HG03520 (cell line): ENCODE measurements around the gene CTNND2.
"Not testable (repeated sequence)": the region's sequence is repeated elsewhere in the genome, so short reads cannot be mapped to it uniquely, and the experiment has no call there.

Experiments
- ATAC-seq: cut with Tn5 transposase; IDR thresholded peaks from one replicate; pipeline ENCODE4 v1.9.1; 2021; ENCODE audit warnings: mild to moderate bottlenecking, moderate library complexity; ENCODE audit not compliant: unreplicated experiment

CTNND2 gene

DNA sequence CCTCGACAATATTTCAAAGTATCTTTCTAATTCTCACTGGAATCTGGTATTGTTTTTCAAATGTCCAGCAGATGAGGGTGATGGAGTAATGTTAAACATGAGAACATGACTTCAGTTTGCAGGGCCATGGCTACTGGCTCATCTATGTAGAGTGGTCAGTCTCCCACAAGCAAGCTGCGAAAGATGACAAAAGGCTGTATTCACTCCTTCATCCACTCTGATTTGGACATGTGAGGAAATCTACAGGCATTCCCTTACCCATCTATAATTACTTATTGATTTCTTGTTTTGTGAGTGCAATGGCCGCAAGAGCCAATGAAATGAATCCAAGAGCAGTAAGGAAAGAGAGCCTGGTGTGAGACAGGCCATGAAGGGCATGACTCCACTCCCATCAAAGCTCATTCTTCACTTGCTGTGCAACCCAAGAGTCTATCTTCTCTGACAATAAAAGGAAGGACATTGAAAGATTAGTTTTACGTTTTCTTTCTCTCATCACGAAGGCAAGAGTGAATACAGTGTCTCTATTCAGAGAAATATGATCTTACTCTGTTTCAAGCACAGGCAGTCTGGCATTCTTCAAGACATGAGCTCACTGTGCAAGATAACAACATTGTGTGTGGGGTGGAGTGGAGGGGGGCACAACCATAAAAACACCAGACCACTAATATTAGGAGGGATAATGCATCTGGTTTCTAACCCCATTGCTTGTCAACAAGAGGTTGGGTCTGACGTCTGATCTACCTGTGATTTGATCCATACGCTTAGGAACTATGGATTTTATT lies 893.6 kb downstream of the CTNND2 start:
- no peak for ATAC-seq

DNA sequence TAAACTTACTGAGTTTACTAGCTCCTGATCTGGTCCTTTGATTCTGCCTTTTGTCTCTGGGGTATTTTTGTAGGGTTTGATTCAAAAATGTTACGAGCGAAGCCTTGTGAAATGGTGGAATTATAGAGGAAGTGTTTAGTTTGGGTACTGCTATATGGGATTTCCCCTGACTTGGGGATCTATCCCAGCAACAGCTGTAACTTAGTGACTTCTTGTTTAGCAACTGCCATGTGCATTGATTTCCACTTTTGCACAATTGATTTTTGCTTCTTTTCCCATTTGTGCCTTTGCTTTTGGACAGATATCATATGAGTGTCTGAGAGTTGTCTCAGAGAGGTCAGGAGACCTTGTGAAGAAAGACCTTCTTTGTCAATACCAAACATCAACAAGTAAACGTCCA lies 894.7 kb downstream of the CTNND2 start:
- ATAC-seq = no peak

DNA sequence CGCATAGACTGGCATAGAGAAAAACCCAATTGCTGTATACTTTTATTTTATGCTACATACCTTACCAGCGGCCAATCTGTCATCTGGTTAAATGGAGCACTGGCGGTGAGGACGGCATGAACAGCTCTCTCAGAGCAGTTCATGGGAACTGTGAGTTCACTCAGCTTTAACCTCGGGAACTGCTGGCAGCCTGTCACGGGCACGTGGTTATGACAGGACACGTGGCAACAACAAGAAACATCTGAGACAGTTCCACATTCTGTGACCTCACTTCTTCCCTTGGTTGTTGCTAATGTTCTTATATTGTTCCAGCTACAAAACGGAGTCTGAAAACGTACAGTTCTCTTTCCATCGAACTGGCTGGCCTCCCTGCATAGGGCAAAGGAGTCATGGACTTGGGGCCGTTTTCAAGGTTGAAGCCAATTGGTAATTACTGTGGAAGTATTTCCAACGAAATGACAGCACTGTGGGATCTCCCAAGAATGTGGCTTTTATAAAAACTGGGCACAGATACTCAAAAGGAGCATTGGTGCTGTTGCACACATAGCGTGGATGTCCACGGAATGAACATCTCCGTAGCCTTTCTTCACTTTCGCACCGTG lies 896.9 kb downstream of the CTNND2 start:
- ATAC-seq = no peak

DNA sequence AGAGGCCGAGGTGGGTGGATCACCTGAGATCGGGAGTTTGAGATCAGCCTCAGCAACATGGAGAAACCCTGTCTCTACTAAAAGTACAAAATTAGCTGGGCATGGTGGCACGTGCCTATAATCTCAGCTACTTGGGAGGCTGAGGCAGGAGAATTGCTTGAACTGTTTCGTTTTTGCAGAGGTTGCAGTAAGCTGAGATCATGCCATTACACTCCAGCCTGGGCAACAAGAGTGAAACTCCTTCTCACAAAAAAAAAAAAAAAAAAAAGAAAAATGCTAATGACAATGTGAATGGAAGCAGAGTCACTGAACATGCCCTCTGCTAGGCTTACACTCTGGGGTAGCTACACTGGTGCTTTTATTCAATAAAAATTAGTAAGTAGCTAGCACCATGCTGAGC lies 899.7 kb downstream of the CTNND2 start:
- not testable (repeated sequence) for ATAC-seq

DNA sequence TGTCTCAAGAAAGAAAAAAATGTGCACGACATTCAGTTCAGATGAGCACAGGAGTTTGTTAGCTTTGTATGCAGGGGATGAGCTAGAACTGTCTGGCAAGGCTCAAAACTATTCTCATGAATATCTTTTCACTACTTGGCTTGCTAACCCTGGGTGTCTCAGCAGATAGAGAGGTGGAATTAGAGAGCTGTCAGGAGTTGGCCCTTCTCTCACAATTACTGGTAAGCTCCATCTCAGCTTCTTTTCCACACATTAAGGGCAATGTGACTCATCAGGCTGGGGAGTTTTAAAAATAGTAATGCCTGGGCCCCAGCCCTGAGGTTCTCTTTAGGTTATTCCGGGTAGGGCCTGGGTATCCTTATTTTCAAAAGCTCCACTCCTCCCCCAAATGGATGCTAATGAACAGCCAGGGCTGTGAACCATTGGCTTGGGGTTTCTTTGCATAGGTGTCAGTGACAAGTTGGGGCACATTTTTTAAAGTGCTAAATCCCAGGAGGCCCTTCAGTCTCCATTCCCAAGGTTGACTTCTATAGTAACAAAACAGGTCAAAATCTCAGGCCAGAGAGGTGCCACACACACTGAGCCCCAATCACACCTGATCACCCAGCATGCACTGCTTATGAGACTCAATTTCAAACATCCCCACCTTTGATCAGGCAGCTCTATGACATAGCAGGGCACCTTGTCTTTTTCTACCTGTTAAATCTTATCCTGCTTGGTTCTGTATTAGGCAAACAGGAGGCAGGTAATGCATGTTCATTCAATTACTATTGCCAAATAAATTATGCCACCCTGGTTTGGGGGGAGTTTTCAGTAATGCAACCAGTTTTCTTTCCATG lies 903.5 kb downstream of the CTNND2 start:
- ATAC-seq = no peak

DNA sequence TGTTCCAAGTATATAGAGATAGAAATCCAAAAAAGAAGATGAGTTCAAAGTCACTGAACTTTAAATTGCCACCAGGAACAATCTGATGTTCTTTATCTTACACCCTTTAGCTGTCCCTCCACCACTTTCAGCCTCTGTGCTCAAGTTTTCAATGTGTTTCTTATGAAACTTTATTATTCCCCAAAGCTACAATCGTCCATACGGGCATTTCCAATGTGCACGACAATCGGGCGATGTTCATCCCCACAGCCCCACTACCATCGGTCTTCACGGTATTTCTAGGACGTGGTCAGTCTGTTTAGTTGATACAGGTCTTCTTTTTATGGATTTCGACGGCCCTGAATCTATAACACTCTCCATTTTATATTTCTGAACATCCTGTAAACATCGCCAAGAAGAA lies 904.5 kb downstream of the CTNND2 start:
- no peak for ATAC-seq

DNA sequence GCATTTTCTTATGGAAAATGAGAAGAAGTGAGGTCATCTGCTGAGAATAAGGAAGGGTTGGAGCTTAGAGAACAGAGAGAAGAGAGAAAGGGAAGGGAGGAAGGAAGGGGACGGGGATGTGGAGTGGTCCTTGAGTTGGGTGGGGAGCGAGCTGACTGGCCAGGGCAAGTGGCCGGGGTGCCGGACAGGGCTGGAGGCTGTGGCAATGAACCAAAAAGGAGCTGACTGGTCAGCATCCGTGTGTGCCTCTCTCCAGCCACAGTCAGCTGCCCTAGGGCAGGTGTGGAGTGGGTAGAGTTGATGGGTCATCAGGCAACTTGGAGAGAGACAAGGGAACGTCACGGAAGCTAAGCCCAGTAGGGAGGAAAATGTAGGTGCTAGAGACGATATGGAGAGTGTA lies 908.4 kb downstream of the CTNND2 start:
- ATAC-seq = no peak

DNA sequence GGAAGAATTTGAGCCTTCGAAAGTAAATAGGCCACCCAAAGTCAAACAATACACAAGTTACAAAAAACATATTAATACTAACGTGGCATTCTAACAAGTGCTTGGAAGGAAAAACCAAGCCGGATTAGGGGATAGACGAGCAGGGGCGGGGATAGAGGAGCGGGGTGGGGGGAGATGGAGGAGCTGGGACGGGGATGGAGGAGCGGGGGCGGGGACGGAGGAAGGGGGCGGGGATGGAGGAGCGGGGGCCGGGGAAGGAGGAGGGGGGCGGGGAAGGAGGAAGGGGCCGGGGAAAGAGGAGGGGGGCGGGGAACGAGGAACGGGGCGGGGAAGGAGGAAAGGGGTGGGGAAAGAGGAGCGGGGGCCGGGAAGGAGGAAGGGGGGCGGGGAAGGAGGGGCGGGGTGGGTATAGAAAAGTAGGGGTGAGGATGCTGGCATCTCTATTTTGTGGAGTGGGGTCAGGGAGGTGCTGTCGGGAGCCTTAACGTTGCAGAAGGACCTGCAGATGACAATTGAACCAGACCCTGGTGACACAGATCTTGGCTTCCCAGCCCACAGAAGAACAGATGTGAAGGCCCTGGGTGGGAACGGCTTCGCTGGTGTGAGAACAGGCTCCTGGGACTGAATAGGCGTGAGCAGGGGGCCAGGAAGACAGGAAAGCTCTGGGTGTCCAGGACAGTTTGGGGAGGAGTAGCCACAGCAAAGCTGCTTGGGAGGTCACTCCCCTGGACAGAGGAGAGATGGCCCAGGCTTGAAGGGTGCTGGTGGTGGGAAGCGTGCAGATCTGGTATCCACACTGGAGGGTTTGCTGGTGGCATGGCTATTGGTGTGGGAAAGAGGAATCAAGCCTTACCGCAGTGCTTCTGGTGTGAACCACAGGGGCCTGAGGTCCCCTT lies 909.9 kb downstream of the CTNND2 start:
- no peak for ATAC-seq

DNA sequence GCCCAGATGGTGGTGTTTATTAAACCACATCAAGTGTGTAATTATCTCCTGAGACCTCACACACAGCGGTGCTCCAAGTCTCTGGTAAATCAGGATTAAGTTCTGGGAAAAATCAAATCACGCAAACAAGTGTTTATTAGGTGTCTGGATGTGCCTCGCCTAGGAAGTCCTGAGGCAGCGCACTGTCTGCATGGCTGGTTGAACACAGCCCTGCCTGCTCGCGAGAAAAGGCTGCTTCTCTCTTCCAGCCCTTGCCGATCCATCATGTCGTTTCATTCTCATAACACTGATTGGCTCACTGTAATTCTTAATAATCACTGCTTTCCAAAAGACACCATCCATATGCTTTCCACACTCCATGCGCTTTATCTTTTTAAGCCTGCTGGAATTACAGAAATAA lies 913.6 kb downstream of the CTNND2 start:
- ATAC-seq = no peak

DNA sequence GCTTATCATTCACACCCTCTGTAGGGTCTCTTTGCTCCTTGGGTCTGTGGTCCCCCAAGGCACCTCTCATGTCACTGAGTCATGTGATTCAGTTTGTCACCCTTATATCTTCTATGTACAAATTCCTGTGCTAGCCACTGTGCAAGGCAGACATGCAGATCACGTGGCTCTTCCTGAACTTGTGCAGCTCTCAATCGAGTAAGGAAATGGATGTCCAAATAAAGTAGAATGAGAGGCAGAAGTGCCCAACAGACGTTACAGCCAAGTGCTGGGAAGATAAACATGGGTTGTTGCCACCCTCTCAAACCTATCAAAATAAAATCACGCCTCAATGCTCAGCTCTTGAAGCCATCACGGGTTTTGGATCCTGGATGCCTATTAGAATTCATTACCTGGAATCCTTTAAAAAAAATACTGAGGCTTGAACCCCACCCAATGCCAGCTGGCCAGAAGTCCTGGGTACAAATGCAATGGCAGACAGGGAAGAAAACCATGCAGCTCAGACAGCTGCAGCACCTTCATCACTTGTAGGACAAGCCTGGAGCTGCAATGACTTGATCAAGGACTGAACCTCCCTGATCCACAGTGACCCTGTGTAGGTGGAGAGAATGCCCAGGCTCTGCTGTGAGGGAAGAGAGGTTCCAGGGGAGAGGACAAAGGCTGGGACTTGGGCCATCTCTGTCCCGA lies 914.5 kb downstream of the CTNND2 start:
- ATAC-seq = no peak

DNA sequence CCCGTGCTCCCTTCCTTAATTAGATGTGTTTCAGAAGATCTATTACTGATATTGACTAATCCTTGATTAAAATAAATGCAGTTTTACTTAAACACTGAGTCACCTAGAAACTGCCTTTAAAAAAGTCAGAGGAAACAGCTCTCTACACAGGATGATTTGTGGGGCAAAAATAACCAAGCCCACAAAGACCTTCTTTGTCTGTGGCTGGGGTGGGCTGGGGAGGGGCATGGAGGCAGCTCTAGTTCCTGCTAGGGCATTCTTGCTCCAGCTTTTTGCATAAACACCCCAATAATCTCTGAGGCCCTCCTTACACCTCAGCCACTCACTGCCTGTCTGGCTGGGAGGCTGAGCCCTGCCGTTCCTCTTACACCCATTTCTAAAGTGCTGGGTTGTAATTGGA lies 915.6 kb downstream of the CTNND2 start:
- ATAC-seq = no peak

DNA sequence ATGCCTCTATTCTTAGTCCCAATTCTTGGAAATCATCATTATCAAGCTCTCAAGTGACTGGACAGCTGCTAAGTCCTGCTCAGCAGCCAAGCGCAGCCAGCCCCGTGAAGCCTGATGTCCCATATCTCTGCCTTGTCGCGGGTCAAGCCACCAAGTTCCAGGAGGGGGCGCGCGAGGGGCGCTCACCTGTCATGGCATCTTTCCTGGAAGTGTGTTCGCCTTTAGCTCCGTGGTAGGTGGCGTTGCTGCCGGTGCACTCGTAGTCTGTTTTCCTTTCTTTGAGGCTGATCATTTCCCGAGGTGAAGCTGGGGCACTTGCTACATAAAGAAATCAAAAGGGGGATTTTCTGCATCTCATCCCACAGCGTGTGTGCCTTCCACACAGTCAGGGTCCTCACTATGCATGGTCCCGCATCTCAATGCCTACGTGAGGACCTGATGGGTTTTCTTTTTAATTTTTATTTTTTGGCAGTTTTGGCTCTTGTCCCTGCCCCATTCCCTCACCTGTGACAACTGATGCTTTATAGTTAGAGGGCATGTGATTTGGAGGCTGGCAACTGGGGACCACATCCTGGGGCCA lies 916.2 kb downstream of the CTNND2 start:
- peak; percentile 89 for ATAC-seq

DNA sequence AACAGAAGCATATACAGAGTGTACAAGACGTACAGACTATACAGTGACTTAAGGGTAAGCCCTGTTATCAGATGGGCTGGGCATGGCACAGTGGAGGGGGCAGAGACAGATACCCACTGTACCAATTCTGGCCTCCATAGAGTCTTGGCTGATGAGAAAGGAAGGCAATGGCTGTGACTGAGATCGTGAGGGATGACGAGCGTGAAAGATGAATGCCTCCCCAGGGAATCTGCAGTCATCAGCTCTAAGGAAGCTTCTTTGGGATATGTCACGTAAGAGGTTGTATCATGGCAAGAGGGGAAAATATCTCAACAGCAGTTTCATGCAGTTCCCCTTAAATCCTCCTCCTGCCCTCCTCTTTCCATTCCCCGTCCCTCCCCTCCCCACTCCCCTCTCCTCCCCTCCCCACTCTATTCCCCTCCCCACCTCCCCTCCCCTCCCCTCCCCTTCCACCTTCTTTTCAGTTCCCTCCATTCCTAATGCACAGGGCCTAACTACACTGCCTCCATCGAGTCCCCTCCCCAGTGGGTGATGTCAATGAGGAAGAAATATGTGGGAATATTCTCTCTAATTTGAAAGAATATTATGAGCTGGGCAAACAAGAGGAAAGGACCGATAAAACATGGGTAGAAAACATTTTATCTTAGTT lies 916.8 kb downstream of the CTNND2 start:
- no peak for ATAC-seq

DNA sequence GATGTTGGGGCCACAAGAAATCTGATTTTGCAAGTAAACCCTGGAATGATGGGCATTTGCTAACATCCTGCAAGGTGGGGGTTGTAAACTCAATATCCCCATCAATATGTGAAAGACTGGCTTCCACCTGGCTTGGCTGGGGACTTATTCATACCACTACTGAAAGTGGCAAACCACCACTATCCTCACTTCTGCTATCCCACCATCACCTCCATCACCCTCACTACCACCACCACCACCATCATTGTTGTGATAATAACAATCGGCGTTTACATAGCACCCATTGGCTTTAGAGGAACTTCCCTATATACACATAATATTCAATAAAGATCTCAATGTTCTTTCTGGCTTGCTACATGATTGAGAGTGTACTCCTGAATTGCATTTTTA lies 918.5 kb downstream of the CTNND2 start:
- peak; percentile 61 for ATAC-seq

DNA sequence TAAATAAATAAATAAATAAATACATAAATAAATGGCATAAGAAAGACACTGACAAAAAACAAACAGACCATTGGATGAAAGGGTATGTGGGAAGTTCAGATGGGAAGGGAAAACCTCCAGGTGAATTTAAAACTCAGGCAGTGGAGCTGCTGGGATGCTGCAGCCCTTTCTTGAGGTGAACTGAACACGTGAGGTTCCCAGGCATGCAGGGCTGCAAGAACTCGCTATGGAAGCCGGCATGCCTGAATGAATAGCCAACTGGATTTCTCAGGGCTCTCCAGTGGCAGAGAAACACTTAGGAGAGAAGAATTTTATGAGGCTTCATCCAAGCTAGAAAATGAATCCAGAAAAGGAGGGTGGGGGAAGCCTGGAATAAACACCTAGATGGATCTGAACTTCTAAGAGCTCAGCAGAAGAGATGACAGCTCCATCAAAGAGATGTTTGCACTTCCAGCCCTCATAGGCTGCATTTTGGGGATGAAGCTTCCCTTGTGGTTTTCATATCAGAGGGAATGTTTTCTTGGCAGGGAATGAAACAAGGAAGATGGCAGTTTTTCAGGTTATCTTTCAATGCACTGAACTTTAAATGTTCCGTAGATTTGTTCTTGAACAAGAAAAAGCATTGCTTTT lies 919.0 kb downstream of the CTNND2 start:
- ATAC-seq = no peak

DNA sequence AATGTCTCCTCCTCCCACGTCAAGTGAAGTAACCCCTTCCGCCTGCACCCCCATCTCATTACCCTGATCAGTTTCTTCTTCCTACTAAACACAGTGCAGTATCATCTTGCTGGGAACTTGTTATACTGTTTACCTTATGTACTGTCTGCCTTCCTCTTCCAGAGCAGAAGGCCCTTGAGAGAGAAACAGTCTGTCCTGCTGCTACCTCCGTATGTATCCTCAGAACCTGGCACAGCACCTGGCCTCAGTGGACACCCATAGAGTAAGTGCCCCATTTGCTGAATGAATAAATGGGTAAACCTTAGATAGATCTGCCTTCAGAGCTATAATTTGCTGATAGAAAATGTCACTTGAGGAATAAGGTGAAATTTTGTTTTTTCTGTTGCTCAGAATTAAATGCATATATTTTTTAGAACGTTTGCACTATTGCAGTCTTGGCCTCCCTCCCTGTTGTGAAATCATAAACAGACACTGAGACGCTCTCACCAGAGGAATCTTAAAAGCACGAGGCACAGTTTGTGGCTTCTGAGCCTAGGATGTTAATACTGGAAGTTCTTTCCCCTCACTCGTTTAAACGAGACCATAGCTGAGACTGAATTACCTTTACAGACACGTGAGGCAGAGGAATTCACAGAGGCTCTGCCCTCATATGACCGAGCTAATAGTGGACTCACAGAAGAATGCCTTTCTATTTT lies 920.1 kb downstream of the CTNND2 start:
- no peak for ATAC-seq

DNA sequence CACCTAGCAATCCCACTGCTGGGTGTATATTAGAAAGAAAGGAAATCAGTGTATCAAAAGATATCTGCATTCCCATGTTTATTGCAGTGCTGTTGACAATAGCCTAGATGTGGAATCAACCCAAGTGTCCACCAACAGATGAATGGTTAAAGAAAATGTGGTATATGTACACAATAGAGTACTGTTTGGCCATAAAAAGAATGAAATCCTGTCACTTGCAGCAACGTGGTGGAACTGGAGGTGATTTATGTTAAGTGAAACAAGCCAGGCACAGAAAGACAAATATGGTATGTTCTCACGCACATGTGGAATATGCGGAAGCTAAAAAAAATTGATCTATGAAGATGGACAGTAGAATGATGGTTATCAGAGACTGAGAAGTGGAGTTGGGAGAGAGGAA lies 921.6 kb downstream of the CTNND2 start:
- no peak for ATAC-seq

DNA sequence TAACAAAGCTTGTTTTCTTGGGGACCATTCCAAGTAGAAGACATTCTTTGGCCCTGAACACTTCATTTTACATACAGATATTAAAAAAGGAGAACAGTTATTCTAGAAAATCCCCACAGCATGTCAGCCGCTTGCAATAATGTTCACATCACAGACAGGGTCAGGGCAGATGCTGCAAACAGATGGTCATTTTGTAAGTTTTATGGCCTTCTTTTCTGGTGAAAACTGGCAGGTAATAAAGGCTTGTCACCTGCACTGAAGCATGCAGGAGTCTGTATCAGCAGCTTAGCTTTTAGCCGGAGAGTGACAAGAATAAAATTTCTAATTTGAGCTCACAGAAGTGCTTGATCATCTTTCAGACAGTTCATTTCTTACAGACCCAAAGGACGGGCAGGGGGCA lies 922.3 kb downstream of the CTNND2 start:
- ATAC-seq = no peak
